Osteoblast (primary cell): ENCODE measurements around the gene HOXA11. TPM values are rescaled to one million over a fixed set of nuclear protein-coding genes. Genes with fewer than 3 reads are reported as not detected.

Source experiments
- DNase-seq: peaks from one replicate; pipeline ENCODE4 v3.0.0; 2011; ENCODE audit warnings: low spot score, mixed read lengths; ENCODE audit not compliant: insufficient read length; ENCODE audit errors: missing footprints
- H2AFZ ChIP-seq: 2 replicates; pipeline ENCODE4 v1.6.0; 2011; ENCODE audit warnings: mild to moderate bottlenecking, low read length
- H3K27ac ChIP-seq: 2 replicates; pipeline ENCODE4 v1.5.1; 2011; ENCODE audit warnings: mild to moderate bottlenecking, low read depth, low read length, moderate library complexity
- H3K27me3 ChIP-seq: 2 replicates; pipeline ENCODE4 v1.6.0; 2012; ENCODE audit warnings: mild to moderate bottlenecking, control low read depth, inconsistent platforms, low read length, moderate library complexity; ENCODE audit not compliant: insufficient read depth
- H3K36me3 ChIP-seq: 2 replicates; pipeline ENCODE4 v1.5.1; 2011; ENCODE audit warnings: mild to moderate bottlenecking, low read length, control low read depth, moderate library complexity; ENCODE audit not compliant: insufficient read depth
- H3K4me1 ChIP-seq: 2 replicates; pipeline ENCODE4 v1.5.1; 2011; ENCODE audit warnings: mild to moderate bottlenecking, low read length, control low read depth, moderate library complexity; ENCODE audit not compliant: insufficient read depth
- H3K4me2 ChIP-seq: 2 replicates; pipeline ENCODE4 v1.6.0; 2011; ENCODE audit warnings: mild to moderate bottlenecking, low read length; ENCODE audit not compliant: insufficient read depth
- H3K4me3 ChIP-seq: fragments of 200-600 bp; sonication (generic); 3 replicates; pipeline ENCODE4 v1.5.1; 2012; ENCODE audit warnings: mild to moderate bottlenecking, low read length, inconsistent platforms; ENCODE audit not compliant: insufficient read depth
- H3K79me2 ChIP-seq: 2 replicates; pipeline ENCODE4 v1.6.0; 2012; ENCODE audit warnings: mild to moderate bottlenecking, low read length, control low read depth, inconsistent platforms; ENCODE audit not compliant: insufficient read depth
- H3K9me3 ChIP-seq: 2 replicates; pipeline ENCODE4 v1.5.1; 2011; ENCODE audit warnings: low read depth, low read length, control low read depth
- H4K20me1 ChIP-seq: 2 replicates; pipeline ENCODE4 v1.6.0; 2012; ENCODE audit warnings: mild to moderate bottlenecking, low read length, control low read depth; ENCODE audit not compliant: insufficient read depth
- CTCF ChIP-seq: IDR thresholded peaks from 2 replicates; pipeline ENCODE4 v1.5.1; 2011; ENCODE audit warnings: mild to moderate bottlenecking, low read depth, low read length, moderate library complexity; ENCODE audit errors: extremely low read depth
- total RNA-seq: library from RNA; depleted of rRNA; stranded (reverse); fragments of >200 nt; gene quantifications from 2 replicates; pipeline ENCODE4 v1.2.3, GENCODE V29; 2012

Gene HOXA11
- total RNA-seq, 1 donor, result 15.2 TPM

GRCh38 chr7:27145914-27146412 lies 39.1 kb downstream of the HOXA11 start:
- no peaks in the 10 kb centered on the region for H3K27me3 ChIP-seq
- DNase-seq, result peak; percentile 86
- peaks cover 46% of the 10 kb centered on the region for H3K36me3 ChIP-seq
- H3K4me2 ChIP-seq, result no peak overlapping the region
- peaks cover 13% of the 10 kb centered on the region for H4K20me1 ChIP-seq
- no peak overlapping the region for H2AFZ ChIP-seq
- no peak overlapping the region for H3K4me3 ChIP-seq
- H3K9me3 ChIP-seq, result no peaks in the 10 kb centered on the region
- no peak for TF ChIP-seq CTCF
- H3K4me1 ChIP-seq, result peaks cover 35% of the 10 kb centered on the region
- H3K79me2 ChIP-seq, result peaks cover 99% of the 10 kb centered on the region
- no peak overlapping the region for H3K27ac ChIP-seq

GRCh38 chr7:27145165-27145913 lies 39.7 kb downstream of the HOXA11 start:
- Histone ChIP-seq H3K4me2 (no peak overlapping the region), H2AFZ (no peak overlapping the region), H3K9me3 (no peaks in the 10 kb centered on the region), H4K20me1 (peaks cover 9% of the 10 kb centered on the region), H3K27ac (no peak overlapping the region), H3K4me1 (peaks cover 33% of the 10 kb centered on the region), H3K4me3 (no peak overlapping the region), H3K79me2 (peaks cover 98% of the 10 kb centered on the region), H3K27me3 (no peaks in the 10 kb centered on the region), H3K36me3 (peaks cover 52% of the 10 kb centered on the region)
- TF ChIP-seq CTCF, result no peak
- peak; percentile 80 for DNase-seq

GRCh38 chr7:27144781-27145164 lies 40.3 kb downstream of the HOXA11 start:
- Histone ChIP-seq H3K79me2 (peaks cover 94% of the 10 kb centered on the region), H3K9me3 (no peaks in the 10 kb centered on the region), H4K20me1 (peaks cover 4% of the 10 kb centered on the region), H3K27ac (no peak overlapping the region), H3K4me2 (no peak overlapping the region), H3K4me1 (peaks cover 27% of the 10 kb centered on the region), H3K27me3 (no peaks in the 10 kb centered on the region), H3K36me3 (peaks cover 58% of the 10 kb centered on the region), H2AFZ (no peak overlapping the region), H3K4me3 (no peak overlapping the region)
- DNase-seq, result peak; percentile 88
- TF ChIP-seq CTCF, result no peak

- no peak overlapping the region for H3K4me2 ChIP-seq
- peaks cover 59% of the 10 kb centered on the region for H3K36me3 ChIP-seq
- peaks cover 92% of the 10 kb centered on the region for H3K79me2 ChIP-seq
- no peaks in the 10 kb centered on the region for H3K27me3 ChIP-seq
- H3K27ac ChIP-seq, result peak overlapping the region; percentile 10
- H2AFZ ChIP-seq, result no peak overlapping the region
- DNase-seq, result peak; percentile 36
- H3K9me3 ChIP-seq, result no peaks in the 10 kb centered on the region
- no peak overlapping the region for H3K4me3 ChIP-seq
- peaks cover 21% of the 10 kb centered on the region for H3K4me1 ChIP-seq
- peaks cover 4% of the 10 kb centered on the region for H4K20me1 ChIP-seq
- no peak for TF ChIP-seq CTCF
Observed at GRCh38 chr7:27143950-27144780, 40.9 kb downstream of the HOXA11 start.
